Activated T-cell treated with anti-CD3 and anti-CD28 coated beads, Interleukin-2, amount 50 U/mL, for 72 hours (primary cell): ENCODE measurements around the gene DISP1. TPM values are rescaled to one million over a fixed set of nuclear protein-coding genes. Genes with fewer than 3 reads are reported as not detected.
"Not testable (repeated sequence)": the region's sequence is repeated elsewhere in the genome, so short reads cannot be mapped to it uniquely, and the experiment has no call there.

ENCODE experiments used
- ATAC-seq, 2 donors: fragments of 150-1000 bp; cut with Tn5 transposase; replicated peaks in 1 of 2; 2 replicates each; pipeline ENCODE4 v1.10.0; 2021; ENCODE audit warnings: moderate library complexity in 2 of 2, mild to moderate bottlenecking in 1 of 2
- DNase-seq, 2 donors: peaks; one replicate each; pipeline ENCODE4 v3.0.0; 2021 to 2022; ENCODE audit warnings: mixed read lengths in 1 of 2
- H3K27ac Mint-ChIP-seq: one replicate; pipeline ENCODE4 v1.8.0; 2022; ENCODE audit warnings: mild to moderate bottlenecking, moderate library complexity, mixed read lengths
- H3K27me3 Mint-ChIP-seq: one replicate; pipeline ENCODE4 v1.8.0; 2022; ENCODE audit warnings: low read depth, mixed read lengths
- H3K36me3 Mint-ChIP-seq, 2 donors: one replicate each; pipeline ENCODE4 v1.8.0; 2022; ENCODE audit warnings: mixed read lengths in 2 of 2, mild to moderate bottlenecking in 1 of 2; ENCODE audit not compliant: insufficient read depth in 2 of 2
- H3K4me1 Mint-ChIP-seq: one replicate; pipeline ENCODE4 v1.8.0; 2022; ENCODE audit warnings: low read depth, mixed read lengths
- H3K4me3 Mint-ChIP-seq, 2 donors: one replicate each; pipeline ENCODE4 v1.8.0; 2022; ENCODE audit warnings: mild to moderate bottlenecking in 2 of 2, mixed read lengths in 2 of 2, moderate library complexity in 2 of 2
- H3K9me3 Mint-ChIP-seq, 2 donors: one replicate each; pipeline ENCODE4 v1.8.0; 2022; ENCODE audit warnings: mixed read lengths in 2 of 2
- total RNA-seq, 2 donors: library from RNA; stranded (reverse); gene quantifications; one replicate each; pipeline ENCODE4 v1.2.3, GENCODE V29; 2022

Gene DISP1
- total RNA-seq, 2 donors from 2014 or later: 2.4 to 3.3 TPM

- no peak overlapping the region for H3K27ac Mint-ChIP-seq
- no peaks in the 10 kb centered on the region for H3K27me3 Mint-ChIP-seq
- DNase-seq (no peak), ATAC-seq (no peak)
- H3K4me1 Mint-ChIP-seq: no peaks in the 10 kb centered on the region
- no peaks in the 10 kb centered on the region for H3K9me3 Mint-ChIP-seq
- no peaks in the 10 kb centered on the region for H3K36me3 Mint-ChIP-seq
- no peak overlapping the region for H3K4me3 Mint-ChIP-seq
Measured at GRCh38 chr1:222845763-222846162, 30.9 kb downstream of the DISP1 start.

- H3K4me3 Mint-ChIP-seq, ATAC-seq: not testable (repeated sequence)
Measured at GRCh38 chr1:222850550-222850949, 35.7 kb downstream of the DISP1 start.

GRCh38 chr1:222852326-222852725 is 37.5 kb downstream of the DISP1 start:
- Mint-ChIP-seq H3K36me3 (peaks cover 2 to 10% of the 10 kb centered on the region in 2 donors), H3K27ac (no peak overlapping the region), H3K4me3 (no peak overlapping the region), H3K4me1 (no peaks in the 10 kb centered on the region), H3K9me3 (peaks cover 4 to 5% of the 10 kb centered on the region in 2 donors), H3K27me3 (no peaks in the 10 kb centered on the region)
- ATAC-seq: no peak
- DNase-seq: no peak

More at GRCh38 chr1:222850550-222850949, 35.7 kb downstream of the DISP1 start:
- not testable (repeated sequence) for H3K27ac Mint-ChIP-seq, DNase-seq, H3K27me3 Mint-ChIP-seq, H3K9me3 Mint-ChIP-seq, H3K4me1 Mint-ChIP-seq, H3K36me3 Mint-ChIP-seq

- ATAC-seq (no peak), DNase-seq (no peak)
- peaks cover 6 to 10% of the 10 kb centered on the region in 2 donors for H3K9me3 Mint-ChIP-seq
- H3K27ac Mint-ChIP-seq: no peak overlapping the region
- H3K27me3 Mint-ChIP-seq: no peaks in the 10 kb centered on the region
- peaks cover 4 to 6% of the 10 kb centered on the region in 2 donors for H3K36me3 Mint-ChIP-seq
- no peaks in the 10 kb centered on the region for H3K4me1 Mint-ChIP-seq
- H3K4me3 Mint-ChIP-seq: no peak overlapping the region
Measured at GRCh38 chr1:222861062-222861461, 46.2 kb downstream of the DISP1 start.

Other genes starting within 250 kb of the DISP1 start
- 10 to 100 TPM; 12.0 to 15.1 TPM for gene TAF1A, start 225.1 kb upstream of the DISP1 start, total RNA-seq
- gene MIA3, start 196.9 kb upstream of the DISP1 start, total RNA-seq: 10 to 100 TPM; 52.2 to 61.5 TPM
- 10 to 100 TPM; 49.5 to 57.1 TPM for gene AIDA, start 102.5 kb upstream of the DISP1 start, total RNA-seq
- gene BROX, start 102.5 kb upstream of the DISP1 start, total RNA-seq: 10 to 100 TPM; 42.8 to 45.4 TPM
- not detected for gene FAM177B, start 77.8 kb upstream of the DISP1 start, total RNA-seq